NCI-H128 (cell line): ENCODE data around the gene RAX2.

Source experiments
- DNase-seq: peaks from one replicate; lab custom pipeline; 2025; ENCODE audit not compliant: unreplicated experiment; lab: John Stamatoyannopoulos, UW

The RAX2 gene

GRCh38 chr19:3801412-3802096, 29.5 kb upstream of the RAX2 start:
- peak; percentile 43 for DNase-seq

GRCh38 chr19:3800996-3801395, 29.0 kb upstream of the RAX2 start:
- DNase-seq = no peak

GRCh38 chr19:3798137-3798536, 26.1 kb upstream of the RAX2 start:
- DNase-seq = no peak

- DNase-seq = no peak
Measured at GRCh38 chr19:3796358-3796757, 24.3 kb upstream of the RAX2 start.

- no peak for DNase-seq
Measured at GRCh38 chr19:3793799-3794198, 21.8 kb upstream of the RAX2 start.

- no peak for DNase-seq
Measured at GRCh38 chr19:3792114-3792513, 20.1 kb upstream of the RAX2 start.

GRCh38 chr19:3790941-3791340, 18.9 kb upstream of the RAX2 start:
- no peak for DNase-seq

GRCh38 chr19:3790209-3790734, 18.2 kb upstream of the RAX2 start:
- DNase-seq = no peak

GRCh38 chr19:3788996-3789778, 17.2 kb upstream of the RAX2 start:
- no peak for DNase-seq

- DNase-seq = no peak
Measured at GRCh38 chr19:3785938-3786824, 14.2 kb upstream of the RAX2 start, which contains the start of gene MATK. MATK (minus strand) TSS chr19:3786381; CDS start chr19:3785135, 1,246 bp downstream.

GRCh38 chr19:3785451-3785937, 13.5 kb upstream of the RAX2 start:
- no peak for DNase-seq

- DNase-seq = no peak
Measured at GRCh38 chr19:3784607-3785450, 12.8 kb upstream of the RAX2 start.

GRCh38 chr19:3783660-3784584, 11.9 kb upstream of the RAX2 start:
- no peak for DNase-seq

- DNase-seq = no peak
Measured at GRCh38 chr19:3782903-3783302, 10.9 kb upstream of the RAX2 start.

- no peak for DNase-seq
Measured at GRCh38 chr19:3782330-3782729, 10.3 kb upstream of the RAX2 start.

- DNase-seq = no peak
Measured at GRCh38 chr19:3781603-3782002, 9.6 kb upstream of the RAX2 start.

GRCh38 chr19:3780786-3781304, 8.8 kb upstream of the RAX2 start:
- no peak for DNase-seq

GRCh38 chr19:3778899-3779723, 7.1 kb upstream of the RAX2 start:
- DNase-seq = no peak
